Fibroblast of lung (primary cell): Measurements from ENCODE around the gene STRBP. TPM values are rescaled to one million over a fixed set of nuclear protein-coding genes. Genes with fewer than 3 reads are reported as not detected.
"Not testable (repeated sequence)": the region's sequence is repeated elsewhere in the genome, so short reads cannot be mapped to it uniquely, and the experiment has no call there.

Experiments
- DNase-seq, 2 donors: peaks; one replicate each; pipeline versions ENCODE4 v3.0.0 to v3.0.0-alpha.2; 2010; ENCODE audit warnings: low read depth in 2 of 2
- H2AFZ ChIP-seq: 2 replicates; pipeline ENCODE4 v1.5.1; 2012; ENCODE audit warnings: low read length, control low read depth, inconsistent platforms
- H3K27ac ChIP-seq: 2 replicates; pipeline ENCODE4 v1.5.1; 2011; ENCODE audit warnings: low read length, control low read depth; ENCODE audit not compliant: insufficient read depth
- H3K27me3 ChIP-seq: 2 replicates; pipeline ENCODE4 v1.5.1; 2011; ENCODE audit warnings: mild to moderate bottlenecking, low read length; ENCODE audit not compliant: control insufficient read depth, insufficient read depth
- H3K36me3 ChIP-seq: 2 replicates; pipeline ENCODE4 v1.5.1; 2011; ENCODE audit warnings: low read length; ENCODE audit not compliant: control insufficient read depth, insufficient read depth
- H3K4me1 ChIP-seq: 2 replicates; pipeline ENCODE4 v1.5.1; 2011; ENCODE audit warnings: low read length; ENCODE audit not compliant: control insufficient read depth, insufficient read depth; ENCODE audit errors: extremely low read depth
- H3K4me2 ChIP-seq: 2 replicates; pipeline ENCODE4 v1.5.1; 2011; ENCODE audit warnings: low read length, control low read depth; ENCODE audit not compliant: insufficient read depth; ENCODE audit errors: extremely low read depth
- H3K4me3 ChIP-seq, 4 experiments: fragments of 200-600 bp in 1 of 4; sonication (generic) in 1 of 4; replicated peaks in 1 of 4; 2 replicates each; pipeline ENCODE4 v1.5.1; 2011 to 2016; ENCODE audit warnings: low read length in 4 of 4, low read depth in 3 of 4, mild to moderate bottlenecking in 3 of 4, control low read depth in 2 of 4, inconsistent platforms in 1 of 4, mixed read lengths in 1 of 4; ENCODE audit not compliant: insufficient read depth in 1 of 4; ENCODE audit errors: control extremely low read depth in 1 of 4
- H3K79me2 ChIP-seq: 2 replicates; pipeline ENCODE4 v1.5.1; 2012; ENCODE audit warnings: mild to moderate bottlenecking, low read length, inconsistent platforms; ENCODE audit not compliant: control insufficient read depth, insufficient read depth
- H3K9ac ChIP-seq: 2 replicates; pipeline ENCODE4 v1.5.1; 2011; ENCODE audit warnings: mild to moderate bottlenecking, low read length, control low read depth; ENCODE audit not compliant: insufficient read depth
- H3K9me3 ChIP-seq: 2 replicates; pipeline ENCODE4 v1.5.1; 2012; ENCODE audit warnings: low read depth, low read length; ENCODE audit not compliant: control insufficient read depth, insufficient read depth
- H4K20me1 ChIP-seq: 2 replicates; pipeline ENCODE4 v1.5.1; 2011; ENCODE audit warnings: low read length; ENCODE audit not compliant: control insufficient read depth, insufficient read depth; ENCODE audit errors: extremely low read depth
- EZH2 ChIP-seq: IDR thresholded peaks from 2 replicates; pipeline ENCODE4 v1.5.1; 2012; ENCODE audit warnings: low read length, control low read depth, mild to moderate bottlenecking; ENCODE audit errors: missing control alignments
- polyA plus RNA-seq, 2 donors: library from polyadenylated mRNA; depleted of rRNA in 1 of 2; stranded (reverse) in 1 of 2; unstranded in 1 of 2; fragments of >200 nt; gene quantifications; 2 replicates each; pipeline ENCODE4 v1.2.1, GENCODE V29; 2011 to 2012; ENCODE audit warnings: missing spikeins in 1 of 2
- total RNA-seq: library from RNA; depleted of rRNA; stranded (reverse); fragments of >200 nt; gene quantifications from 2 replicates; pipeline ENCODE4 v1.2.1, GENCODE V29; 2014
- TF ChIP-seq, protein P1 (sequence below), 2 donors: IDR thresholded peaks in 1 of 2; conservative IDR thresholded peaks in 1 of 2; 1 replicate in 1 of 2; 2 replicates in 1 of 2; pipeline ENCODE4 v1.5.1; 2011 to 2012; ENCODE audit warnings: low read length in 2 of 2, control low read depth in 1 of 2, inconsistent platforms in 1 of 2, low read depth in 1 of 2, mild to moderate bottlenecking in 1 of 2

The STRBP gene
- total and polyA plus RNA-seq, 2 donors (not counting 1 experiment from before 2014, with no cell fraction given) = 3.3 to 5.9 TPM

DNA sequence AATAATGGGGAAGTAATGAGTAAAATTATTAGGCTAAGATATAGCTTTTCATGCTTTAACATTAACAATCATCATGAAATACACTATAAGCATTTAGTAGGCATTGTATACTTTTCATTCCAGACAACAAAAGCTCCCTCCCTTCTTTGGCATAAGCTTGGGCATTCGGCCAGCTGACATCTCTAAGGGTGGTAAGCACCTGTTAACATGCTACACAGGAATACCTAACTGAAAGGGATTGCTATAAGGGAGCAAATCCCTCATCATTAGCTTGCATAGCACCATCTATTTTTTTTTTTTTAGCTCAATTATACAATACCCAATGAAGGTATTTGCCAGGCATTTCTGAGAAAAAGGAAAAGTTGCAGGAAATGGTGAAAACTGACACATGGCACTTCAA, 16.6 kb downstream of the STRBP start:
- Histone ChIP-seq H3K9me3 (no peaks in the 10 kb centered on the region), H3K9ac (no peak overlapping the region), H3K27ac (no peak overlapping the region), H3K4me1 (no peaks in the 10 kb centered on the region), H3K27me3 (no peaks in the 10 kb centered on the region), H4K20me1 (no peaks in the 10 kb centered on the region), H3K36me3 (no peaks in the 10 kb centered on the region), H3K4me3 (no peak overlapping the region), H2AFZ (no peak overlapping the region), H3K79me2 (no peaks in the 10 kb centered on the region), H3K4me2 (no peak overlapping the region)
- TF ChIP-seq, protein P1, sequence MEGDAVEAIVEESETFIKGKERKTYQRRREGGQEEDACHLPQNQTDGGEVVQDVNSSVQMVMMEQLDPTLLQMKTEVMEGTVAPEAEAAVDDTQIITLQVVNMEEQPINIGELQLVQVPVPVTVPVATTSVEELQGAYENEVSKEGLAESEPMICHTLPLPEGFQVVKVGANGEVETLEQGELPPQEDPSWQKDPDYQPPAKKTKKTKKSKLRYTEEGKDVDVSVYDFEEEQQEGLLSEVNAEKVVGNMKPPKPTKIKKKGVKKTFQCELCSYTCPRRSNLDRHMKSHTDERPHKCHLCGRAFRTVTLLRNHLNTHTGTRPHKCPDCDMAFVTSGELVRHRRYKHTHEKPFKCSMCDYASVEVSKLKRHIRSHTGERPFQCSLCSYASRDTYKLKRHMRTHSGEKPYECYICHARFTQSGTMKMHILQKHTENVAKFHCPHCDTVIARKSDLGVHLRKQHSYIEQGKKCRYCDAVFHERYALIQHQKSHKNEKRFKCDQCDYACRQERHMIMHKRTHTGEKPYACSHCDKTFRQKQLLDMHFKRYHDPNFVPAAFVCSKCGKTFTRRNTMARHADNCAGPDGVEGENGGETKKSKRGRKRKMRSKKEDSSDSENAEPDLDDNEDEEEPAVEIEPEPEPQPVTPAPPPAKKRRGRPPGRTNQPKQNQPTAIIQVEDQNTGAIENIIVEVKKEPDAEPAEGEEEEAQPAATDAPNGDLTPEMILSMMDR (conservative IDR thresholded peaks at IDR 0.05 in 1 of 2, IDR thresholded peaks at IDR 0.05 in 1 of 2; ENCODE audit: low read depth in 1 of 2, low read length in 2 of 2) = no peak
- TF ChIP-seq EZH2 = no peak
- no peak for DNase-seq

DNA sequence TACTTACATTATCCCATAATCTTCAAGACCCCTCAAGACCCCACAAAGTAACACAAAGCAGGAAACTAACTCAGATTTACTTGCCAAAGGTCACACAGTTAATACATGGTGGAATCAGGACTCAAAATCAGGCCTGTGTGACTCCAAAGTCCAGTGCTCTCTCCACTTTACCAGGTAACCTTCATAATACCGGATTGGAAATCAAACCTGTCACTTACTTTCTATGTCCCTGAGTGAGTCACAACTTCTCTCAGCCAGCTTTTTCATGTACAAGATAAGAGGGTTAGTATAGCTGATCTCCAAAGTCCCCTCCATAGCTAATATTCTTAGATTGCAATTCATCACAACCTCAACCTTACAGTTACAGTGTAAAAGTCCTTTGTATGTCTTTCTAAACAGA, 17.1 kb downstream of the STRBP start:
- H4K20me1 ChIP-seq = no peaks in the 10 kb centered on the region
- H3K9ac ChIP-seq = no peak overlapping the region
- no peaks in the 10 kb centered on the region for H3K4me1 ChIP-seq
- no peak for DNase-seq
- H3K36me3 ChIP-seq = no peaks in the 10 kb centered on the region
- no peak overlapping the region for H2AFZ ChIP-seq
- H3K4me2 ChIP-seq = no peak overlapping the region
- H3K9me3 ChIP-seq = no peaks in the 10 kb centered on the region
- TF ChIP-seq, protein P1 (conservative IDR thresholded peaks at IDR 0.05 in 1 of 2, IDR thresholded peaks at IDR 0.05 in 1 of 2; ENCODE audit: low read depth in 1 of 2, low read length in 2 of 2) = no peak
- TF ChIP-seq EZH2 = no peak
- H3K27ac ChIP-seq = no peak overlapping the region
- no peak overlapping the region for H3K4me3 ChIP-seq
- no peaks in the 10 kb centered on the region for H3K79me2 ChIP-seq
- H3K27me3 ChIP-seq = no peaks in the 10 kb centered on the region

- Histone ChIP-seq H3K4me1 (no peaks in the 10 kb centered on the region), H2AFZ (no peak overlapping the region), H3K27me3 (no peaks in the 10 kb centered on the region), H3K27ac (no peak overlapping the region), H3K4me2 (no peak overlapping the region), H3K4me3 (no peak overlapping the region), H3K79me2 (no peaks in the 10 kb centered on the region), H4K20me1 (no peaks in the 10 kb centered on the region), H3K9me3 (no peaks in the 10 kb centered on the region), H3K36me3 (no peaks in the 10 kb centered on the region), H3K9ac (no peak overlapping the region)
- no peak for DNase-seq
- TF ChIP-seq, protein P1 (conservative IDR thresholded peaks at IDR 0.05 in 1 of 2, IDR thresholded peaks at IDR 0.05 in 1 of 2; ENCODE audit: low read depth in 1 of 2, low read length in 2 of 2) = no peak
- TF ChIP-seq EZH2 = no peak
Measured at GRCh38 chr9:123250504-123250903, 17.9 kb downstream of the STRBP start.

GRCh38 chr9:123249162-123249561, 19.2 kb downstream of the STRBP start:
- H3K27me3 ChIP-seq, H3K79me2 ChIP-seq, H3K9ac ChIP-seq, H4K20me1 ChIP-seq, DNase-seq, H3K4me1 ChIP-seq, H3K9me3 ChIP-seq, H3K27ac ChIP-seq, H3K36me3 ChIP-seq, H3K4me3 ChIP-seq, H3K4me2 ChIP-seq, H2AFZ ChIP-seq: not testable (repeated sequence)
